IMR-90 (cell line): ENCODE results near the gene ENPEP. TPM values are rescaled to one million over a fixed set of nuclear protein-coding genes. Genes with fewer than 3 reads are reported as not detected.

Source experiments
- ATAC-seq: fragments of 200-7000 bp; cut with Tn5 transposase; 2 replicates; pipeline ENCODE4 v1.9.1; 2020; ENCODE audit warnings: low read depth, mild to moderate bottlenecking, moderate library complexity
- BruUV-seq: library from RNA; stranded (reverse); fragments of 400-500 nt; replicated peaks from 2 replicates; lab custom pipeline; 2021; lab: Mats Ljungman, UMichigan
- CTCF ChIA-PET: fragments of 300-600 bp; formaldehyde crosslinking; extraction: SDS; loops from one replicate; lab custom pipeline; 2021; ENCODE audit warnings: antibody characterized with exemption; lab: Yijun Ruan, JAX
- POLR2A ChIA-PET: fragments of 300-600 bp; sonication (Branson Sonifier 250); formaldehyde crosslinking; loops from one replicate; lab custom pipeline; 2022; ENCODE audit warnings: antibody characterized with exemption; ENCODE audit not compliant: unreplicated experiment; lab: Charles Lee
- DNase-seq: peaks from one replicate; pipeline ENCODE4 v3.0.0; 2013
- H2AFZ ChIP-seq: replicated peaks from 2 replicates; pipeline ENCODE3; 2013; ENCODE audit warnings: low read length, mild to moderate bottlenecking; ENCODE audit not compliant: poor library complexity
- H2AK5ac ChIP-seq: 2 replicates; pipeline ENCODE4 v1.6.1; 2013; ENCODE audit warnings: low read depth, low read length, inconsistent platforms
- H2AK9ac ChIP-seq: replicated peaks from 2 replicates; pipeline ENCODE3; 2013; ENCODE audit warnings: mild to moderate bottlenecking, low read depth, low read length, moderate library complexity; ENCODE audit not compliant: poor library complexity
- H2BK120ac ChIP-seq: 2 replicates; pipeline ENCODE4 v1.6.1; 2013; ENCODE audit warnings: low read depth, low read length, inconsistent platforms
- H2BK15ac ChIP-seq: 3 replicates; pipeline ENCODE4 v1.6.1; 2013; ENCODE audit warnings: low read depth, low read length, inconsistent platforms
- H2BK20ac ChIP-seq: 2 replicates; pipeline ENCODE4 v1.6.1; 2013; ENCODE audit warnings: low read depth, mild to moderate bottlenecking, inconsistent platforms, low read length, moderate library complexity
- H2BK5ac ChIP-seq: 2 replicates; pipeline ENCODE4 v1.6.1; 2013; ENCODE audit warnings: mild to moderate bottlenecking, low read depth, low read length, inconsistent platforms; ENCODE audit not compliant: poor library complexity, severe bottlenecking
- H3K14ac ChIP-seq: replicated peaks from 2 replicates; pipeline ENCODE4 v1.6.1; 2013; ENCODE audit warnings: low read depth, low read length, inconsistent platforms
- H3K18ac ChIP-seq: 2 replicates; pipeline ENCODE4 v1.6.1; 2013; ENCODE audit warnings: low read depth, low read length, control low read depth
- H3K23ac ChIP-seq: 2 replicates; pipeline ENCODE4 v1.6.1; 2013; ENCODE audit warnings: low read depth, low read length, inconsistent platforms
- H3K27ac ChIP-seq: 2 replicates; pipeline ENCODE4 v1.5.1; 2013; ENCODE audit warnings: mild to moderate bottlenecking, control low read depth, low read length; ENCODE audit not compliant: insufficient read depth
- H3K27me3 ChIP-seq: 2 replicates; pipeline ENCODE4 v1.6.1; 2013; ENCODE audit warnings: low read length; ENCODE audit not compliant: control insufficient read depth, insufficient read depth
- H3K36me3 ChIP-seq: 2 replicates; pipeline ENCODE4 v1.6.1; 2013; ENCODE audit warnings: low read length, mixed read lengths; ENCODE audit not compliant: control insufficient read depth, insufficient read depth
- H3K4ac ChIP-seq: 2 replicates; pipeline ENCODE4 v1.6.1; 2013; ENCODE audit warnings: low read depth, low read length, inconsistent platforms
- H3K4me1 ChIP-seq: 2 replicates; pipeline ENCODE4 v1.6.1; 2013; ENCODE audit warnings: low read length, mixed read lengths; ENCODE audit not compliant: control insufficient read depth, insufficient read depth
- H3K4me2 ChIP-seq: 2 replicates; pipeline ENCODE4 v1.6.1; 2013; ENCODE audit warnings: low read depth, mild to moderate bottlenecking, control low read depth, low read length, moderate library complexity
- H3K4me3 ChIP-seq: 2 replicates; pipeline ENCODE4 v1.5.1; 2013; ENCODE audit warnings: low read depth, mild to moderate bottlenecking, control low read depth, low read length, moderate library complexity; ENCODE audit not compliant: insufficient read depth
- H3K56ac ChIP-seq: 2 replicates; pipeline ENCODE4 v1.6.1; 2013; ENCODE audit warnings: low read length, inconsistent platforms; ENCODE audit not compliant: insufficient read depth; ENCODE audit errors: extremely low read depth
- H3K79me1 ChIP-seq, 2 experiments: 2 replicates each; pipeline ENCODE4 v1.6.1; 2013; ENCODE audit warnings: low read length in 2 of 2, inconsistent platforms in 1 of 2, low read depth in 1 of 2
- H3K9ac ChIP-seq: 2 replicates; pipeline ENCODE4 v1.6.1; 2013; ENCODE audit warnings: low read depth, low read length, control low read depth
- H3K9me1 ChIP-seq: 2 replicates; pipeline ENCODE4 v1.6.1; 2013; ENCODE audit warnings: low read length, inconsistent platforms; ENCODE audit not compliant: insufficient read depth
- H3K9me3 ChIP-seq: 2 replicates; pipeline ENCODE4 v1.6.1; 2013; ENCODE audit warnings: low read length; ENCODE audit not compliant: control insufficient read depth, insufficient read depth
- H4K20me1 ChIP-seq: 2 replicates; pipeline ENCODE4 v1.6.1; 2013; ENCODE audit warnings: low read length, inconsistent platforms; ENCODE audit not compliant: insufficient read depth
- H4K5ac ChIP-seq: 2 replicates; pipeline ENCODE4 v1.6.1; 2013; ENCODE audit warnings: mild to moderate bottlenecking, low read depth, low read length, control low read depth
- H4K8ac ChIP-seq, 2 experiments: 2 replicates each; pipeline ENCODE4 v1.6.1; 2013; ENCODE audit warnings: low read depth in 2 of 2, low read length in 2 of 2, control low read depth in 1 of 2, inconsistent platforms in 1 of 2
- H4K91ac ChIP-seq: 2 replicates; pipeline ENCODE4 v1.6.1; 2013; ENCODE audit warnings: low read depth, low read length, inconsistent platforms; ENCODE audit not compliant: insufficient read depth
- CEBPB ChIP-seq: IDR thresholded peaks from 2 replicates; pipeline ENCODE4 v1.6.1; 2012; ENCODE audit warnings: low read depth, low read length, improper control_type of control experiment
- CHD1 ChIP-seq: IDR thresholded peaks from 2 replicates; pipeline ENCODE4 v1.6.1; 2012; ENCODE audit warnings: low read depth, low read length, improper control_type of control experiment
- FOS ChIP-seq: fragments of 150-350 bp; IDR thresholded peaks from 2 replicates; pipeline ENCODE4 v1.6.1; 2016; ENCODE audit warnings: low read depth, low read length
- RAD21 ChIP-seq: IDR thresholded peaks from 2 replicates; pipeline ENCODE4 v1.6.1; 2012; ENCODE audit warnings: low read length, improper control_type of control experiment
- dilution Hi-C: fragments of 300-500 bp; cut with HindIII; formaldehyde crosslinking; loops from one replicate; pipeline ENCODE4 v1.14.3; 2018; ENCODE audit warnings: low sequenced_read_pairs; ENCODE audit not compliant: unreplicated experiment
- in situ Hi-C: fragments of 300-500 bp; cut with MboI; formaldehyde crosslinking; loops from 3 replicates; pipeline ENCODE4 v1.14.3; 2019; ENCODE audit warnings: low sequenced_read_pairs, inconsistent platforms, mixed read lengths
- intact Hi-C: fragments of 100-400 bp; cut with micrococcal nuclease; formaldehyde crosslinking; loops from 2 replicates; pipeline ENCODE4 v1.10.0; 2022
- polyA plus RNA-seq, 3 experiments: library from polyadenylated mRNA; depleted of rRNA; stranded (reverse); fragments of >200 nt; gene quantifications; 2 replicates each; pipeline ENCODE4 v1.2.3, GENCODE V29; 2012; ENCODE audit warnings: low replicate concordance in 1 of 3
- total RNA-seq: library from RNA; depleted of rRNA; stranded (reverse); fragments of >200 nt; gene quantifications from 2 replicates; pipeline ENCODE4 v1.2.3, GENCODE V29; 2012

Gene ENPEP
- total and polyA plus RNA-seq, 2 of the 4 experiments (the other 2 are of a cell fraction): 0.12 to 0.18 TPM

- Histone ChIP-seq H2BK15ac (no peak overlapping the region), H3K4me2 (no peak overlapping the region), H3K4me1 (no peaks in the 10 kb centered on the region), H3K23ac (no peak overlapping the region), H3K18ac (no peak overlapping the region), H3K36me3 (no peaks in the 10 kb centered on the region), H3K56ac (no peak overlapping the region), H2AFZ (no peak overlapping the region), H2AK5ac (no peak overlapping the region), H2AK9ac (no peak overlapping the region), H3K27ac (no peak overlapping the region), H3K14ac (no peak overlapping the region), H3K27me3 (no peaks in the 10 kb centered on the region), H3K9ac (no peak overlapping the region), H3K9me1 (no peaks in the 10 kb centered on the region), H4K5ac (no peak overlapping the region), H4K20me1 (no peaks in the 10 kb centered on the region), H3K4me3 (no peak overlapping the region), H3K4ac (no peak overlapping the region), H4K8ac (no peak overlapping the region), H2BK5ac (no peak overlapping the region), H3K9me3 (no peaks in the 10 kb centered on the region), H2BK20ac (no peak overlapping the region), H3K79me1 (no peaks in the 10 kb centered on the region), H4K91ac (no peak overlapping the region), H2BK120ac (no peak overlapping the region)
- ATAC-seq (no peak), DNase-seq (peak; percentile 16)
- in situ Hi-C loops: loop anchor here (10.0 to 25.0 kb wide), 3 partner anchors 190 to 1090 kb away; no protein-coding TSS in a partner anchor
- ChIA-PET POLR2A (no interaction called here), CTCF (no interaction called here)
- BruUV-seq: no TSS peak
- intact Hi-C loops: no loop called here
- dilution Hi-C loops: no loop called here
- TF ChIP-seq FOS: no peak
- TF ChIP-seq CHD1: no peak
- no peak for TF ChIP-seq CEBPB
- TF ChIP-seq RAD21: no peak
These were observed 25.9 kb downstream of the ENPEP start for GRCh38 chr4:110501826-110502225.
